GM23338 (cell line): ENCODE measurements around the gene INS. TPM values are rescaled to one million over a fixed set of nuclear protein-coding genes. Genes with fewer than 3 reads are reported as not detected.

Source experiments
- ATAC-seq: fragments of 200-7000 bp; cut with Tn5 transposase; 3 replicates; pipeline ENCODE4 v1.9.1; 2020
- DNase-seq: peaks from one replicate; pipeline ENCODE4 v3.0.0-alpha.2; 2015; ENCODE audit warnings: low spot score
- H2AFZ ChIP-seq: fragments of 200-600 bp; sonication (generic); 2 replicates; pipeline ENCODE4 v1.8.0; 2016; ENCODE audit warnings: antibody characterized with exemption, mild to moderate bottlenecking, moderate library complexity
- H3F3A ChIP-seq: fragments of 200-600 bp; sonication (generic); replicated peaks from 2 replicates; pipeline ENCODE4 v1.8.0; 2017; ENCODE audit warnings: antibody characterized with exemption, mixed run types, low read depth
- H3K27ac ChIP-seq: fragments of 200-600 bp; sonication (generic); 2 replicates; pipeline ENCODE4 v1.6.1; 2016; ENCODE audit warnings: low read depth
- H3K27me3 ChIP-seq: fragments of 200-600 bp; sonication (generic); 2 replicates; pipeline ENCODE4 v1.8.0; 2016; ENCODE audit warnings: mild to moderate bottlenecking, mixed run types, moderate library complexity; ENCODE audit not compliant: insufficient read depth
- H3K36me3 ChIP-seq: fragments of 200-600 bp; sonication (generic); 2 replicates; pipeline ENCODE4 v1.8.0; 2016; ENCODE audit warnings: mild to moderate bottlenecking; ENCODE audit not compliant: insufficient read depth
- H3K4me1 ChIP-seq: fragments of 200-600 bp; sonication (generic); 2 replicates; pipeline ENCODE4 v1.8.0; 2016; ENCODE audit warnings: mild to moderate bottlenecking, moderate library complexity; ENCODE audit not compliant: insufficient read depth
- H3K4me2 ChIP-seq: fragments of 200-600 bp; sonication (generic); 2 replicates; pipeline ENCODE4 v1.7.1; 2017; ENCODE audit warnings: mixed run types
- H3K4me3 ChIP-seq: fragments of 200-600 bp; sonication (generic); 2 replicates; pipeline ENCODE4 v1.6.1; 2016; ENCODE audit warnings: mixed run types
- H3K79me2 ChIP-seq: fragments of 200-600 bp; sonication (generic); replicated peaks from 2 replicates; pipeline ENCODE4 v1.8.0; 2017; ENCODE audit warnings: mild to moderate bottlenecking; ENCODE audit not compliant: insufficient read depth
- H3K9me2 ChIP-seq: fragments of 200-600 bp; sonication (generic); 2 replicates; pipeline ENCODE4 v1.8.0; 2017; ENCODE audit not compliant: insufficient read depth
- H4K20me1 ChIP-seq: fragments of 200-600 bp; sonication (generic); replicated peaks from 2 replicates; pipeline ENCODE4 v1.8.0; 2017; ENCODE audit warnings: mild to moderate bottlenecking; ENCODE audit not compliant: insufficient read depth
- H3K27ac Mint-ChIP-seq: 2 replicates; pipeline ENCODE4 v1.8.0; 2020; ENCODE audit warnings: inconsistent platforms, mild to moderate bottlenecking, moderate library complexity, mixed read lengths
- H3K27me3 Mint-ChIP-seq: 3 replicates; pipeline ENCODE4 v1.8.0; 2022; ENCODE audit warnings: low read depth, mild to moderate bottlenecking, moderate library complexity, mixed read lengths, inconsistent platforms; ENCODE audit not compliant: insufficient read depth, poor library complexity
- H3K36me3 Mint-ChIP-seq: 3 replicates; pipeline ENCODE4 v1.8.0; 2021; ENCODE audit warnings: low read depth, mild to moderate bottlenecking, inconsistent platforms, moderate library complexity, mixed read lengths
- H3K4me1 Mint-ChIP-seq: 3 replicates; pipeline ENCODE4 v1.8.0; 2020; ENCODE audit warnings: mild to moderate bottlenecking, inconsistent platforms, mixed read lengths
- H3K4me3 Mint-ChIP-seq: 3 replicates; pipeline ENCODE4 v1.8.0; 2021; ENCODE audit warnings: moderate library complexity, mild to moderate bottlenecking, inconsistent platforms, mixed read lengths
- H3K9me3 Mint-ChIP-seq: 3 replicates; pipeline ENCODE4 v1.8.0; 2020; ENCODE audit warnings: moderate library complexity, mild to moderate bottlenecking, inconsistent platforms, mixed read lengths
- CREB1 ChIP-seq: fragments of 250-450 bp; sonication (Bioruptor Pico); IDR thresholded peaks from 2 replicates; pipeline ENCODE4 v1.5.0; 2020; ENCODE audit warnings: low read depth, mild to moderate bottlenecking, moderate library complexity
- EZH2 ChIP-seq: fragments of 200-600 bp; sonication (generic); IDR thresholded peaks from one replicate; pipeline ENCODE4 v1.8.0; 2017; ENCODE audit warnings: antibody characterized with exemption, mild to moderate bottlenecking, low read depth; ENCODE audit not compliant: unreplicated experiment
- EZH2phosphoT487 ChIP-seq: fragments of 200-600 bp; sonication (generic); IDR thresholded peaks from one replicate; pipeline ENCODE4 v1.8.1; 2018; ENCODE audit warnings: antibody characterized with exemption; ENCODE audit not compliant: unreplicated experiment
- JUNB ChIP-seq: IDR thresholded peaks from one replicate; pipeline ENCODE4 v1.6.1; 2016; ENCODE audit warnings: antibody characterized with exemption; ENCODE audit not compliant: unreplicated experiment
- NANOG ChIP-seq: IDR thresholded peaks from 2 replicates; pipeline ENCODE4 v1.6.1; 2016; ENCODE audit warnings: antibody characterized with exemption, borderline replicate concordance
- POLR2AphosphoS5 ChIP-seq: IDR thresholded peaks from 2 replicates; pipeline ENCODE4 v1.6.1; 2016; ENCODE audit warnings: antibody characterized with exemption, low read depth
- STAT1 ChIP-seq: IDR thresholded peaks from one replicate; pipeline ENCODE4 v1.6.1; 2016; ENCODE audit warnings: antibody characterized with exemption; ENCODE audit not compliant: unreplicated experiment
- ZNF331 ChIP-seq: fragments of 250-450 bp; sonication (Bioruptor Pico); IDR thresholded peaks from 2 replicates; pipeline ENCODE4 v1.5.0; 2020; ENCODE audit warnings: low read depth, mild to moderate bottlenecking, moderate library complexity
- polyA plus RNA-seq: library from polyadenylated mRNA; unstranded; fragments of >200 nt; fragmentation: Nextera tagmentation; extraction: Ambion mirVana; gene quantifications from 2 replicates; pipeline ENCODE4 v1.2.1, GENCODE V29; 2016
- total RNA-seq: library from RNA; depleted of rRNA; stranded (reverse); fragments of >200 nt; shearing (Covaris generic); gene quantifications from 2 replicates; pipeline ENCODE4 v1.2.3, GENCODE V29; 2014
- TF ChIP-seq, protein P1 (sequence below): IDR thresholded peaks from 2 replicates; pipeline ENCODE4 v1.6.1; 2016; ENCODE audit warnings: antibody characterized with exemption
- TF ChIP-seq, protein P2 (sequence below): IDR thresholded peaks from one replicate; pipeline ENCODE4 v1.6.1; 2018; ENCODE audit warnings: antibody characterized with exemption; ENCODE audit not compliant: unreplicated experiment
- TF ChIP-seq, protein P3 (sequence below): fragments of 250-450 bp; sonication (Bioruptor Pico); IDR thresholded peaks from 2 replicates; pipeline ENCODE4 v1.5.0; 2020; ENCODE audit warnings: mild to moderate bottlenecking, moderate library complexity

The INS gene
- total and polyA plus RNA-seq, 2 experiments from 2014 or later, result not detected

DNA sequence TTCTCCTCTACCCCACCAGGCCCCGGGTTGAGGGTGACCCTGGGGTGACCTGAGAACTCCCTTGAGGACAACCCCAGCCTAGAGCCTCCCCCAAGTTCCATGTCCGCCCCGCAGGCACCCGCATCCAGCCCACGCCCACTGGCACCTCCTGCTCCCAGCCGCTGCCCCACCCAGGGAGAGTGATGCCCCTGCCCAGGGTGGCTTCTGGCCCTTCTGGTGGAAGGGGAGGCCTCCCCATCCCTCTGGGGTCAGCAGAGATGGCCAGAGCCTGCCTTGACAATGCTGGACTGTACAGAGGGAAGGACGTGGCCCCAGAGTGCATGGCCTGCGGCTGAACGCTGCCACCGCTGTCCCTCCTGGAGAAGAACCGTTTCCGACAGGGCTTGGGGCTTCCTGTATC, 11.7 kb upstream of the INS start:
- H3K27me3 ChIP-seq, result no peaks in the 10 kb centered on the region
- no peak overlapping the region for H3K4me3 Mint-ChIP-seq
- H3K4me3 ChIP-seq, result no peak overlapping the region
- DNase-seq (no peak), ATAC-seq (no peak)
- no peaks in the 10 kb centered on the region for H3K36me3 ChIP-seq
- no peak overlapping the region for H2AFZ ChIP-seq
- H4K20me1 ChIP-seq, result no peaks in the 10 kb centered on the region
- H3K36me3 Mint-ChIP-seq, result no peaks in the 10 kb centered on the region
- no peak overlapping the region for H3K27ac ChIP-seq
- H3K4me1 Mint-ChIP-seq, result no peaks in the 10 kb centered on the region
- peaks cover 26% of the 10 kb centered on the region for H3K27me3 Mint-ChIP-seq
- no peaks in the 10 kb centered on the region for H3F3A ChIP-seq
- no peak for TF ChIP-seq STAT1
- no peak for TF ChIP-seq EZH2phosphoT487
- no peak for TF ChIP-seq JUNB
- TF ChIP-seq ZNF331 (CRISPR knock-in tag), result no peak
- no peak for TF ChIP-seq POLR2AphosphoS5
- TF ChIP-seq EZH2, result no peak
- TF ChIP-seq, protein P1, sequence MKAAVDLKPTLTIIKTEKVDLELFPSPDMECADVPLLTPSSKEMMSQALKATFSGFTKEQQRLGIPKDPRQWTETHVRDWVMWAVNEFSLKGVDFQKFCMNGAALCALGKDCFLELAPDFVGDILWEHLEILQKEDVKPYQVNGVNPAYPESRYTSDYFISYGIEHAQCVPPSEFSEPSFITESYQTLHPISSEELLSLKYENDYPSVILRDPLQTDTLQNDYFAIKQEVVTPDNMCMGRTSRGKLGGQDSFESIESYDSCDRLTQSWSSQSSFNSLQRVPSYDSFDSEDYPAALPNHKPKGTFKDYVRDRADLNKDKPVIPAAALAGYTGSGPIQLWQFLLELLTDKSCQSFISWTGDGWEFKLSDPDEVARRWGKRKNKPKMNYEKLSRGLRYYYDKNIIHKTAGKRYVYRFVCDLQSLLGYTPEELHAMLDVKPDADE, result no peak
- TF ChIP-seq, protein P2, sequence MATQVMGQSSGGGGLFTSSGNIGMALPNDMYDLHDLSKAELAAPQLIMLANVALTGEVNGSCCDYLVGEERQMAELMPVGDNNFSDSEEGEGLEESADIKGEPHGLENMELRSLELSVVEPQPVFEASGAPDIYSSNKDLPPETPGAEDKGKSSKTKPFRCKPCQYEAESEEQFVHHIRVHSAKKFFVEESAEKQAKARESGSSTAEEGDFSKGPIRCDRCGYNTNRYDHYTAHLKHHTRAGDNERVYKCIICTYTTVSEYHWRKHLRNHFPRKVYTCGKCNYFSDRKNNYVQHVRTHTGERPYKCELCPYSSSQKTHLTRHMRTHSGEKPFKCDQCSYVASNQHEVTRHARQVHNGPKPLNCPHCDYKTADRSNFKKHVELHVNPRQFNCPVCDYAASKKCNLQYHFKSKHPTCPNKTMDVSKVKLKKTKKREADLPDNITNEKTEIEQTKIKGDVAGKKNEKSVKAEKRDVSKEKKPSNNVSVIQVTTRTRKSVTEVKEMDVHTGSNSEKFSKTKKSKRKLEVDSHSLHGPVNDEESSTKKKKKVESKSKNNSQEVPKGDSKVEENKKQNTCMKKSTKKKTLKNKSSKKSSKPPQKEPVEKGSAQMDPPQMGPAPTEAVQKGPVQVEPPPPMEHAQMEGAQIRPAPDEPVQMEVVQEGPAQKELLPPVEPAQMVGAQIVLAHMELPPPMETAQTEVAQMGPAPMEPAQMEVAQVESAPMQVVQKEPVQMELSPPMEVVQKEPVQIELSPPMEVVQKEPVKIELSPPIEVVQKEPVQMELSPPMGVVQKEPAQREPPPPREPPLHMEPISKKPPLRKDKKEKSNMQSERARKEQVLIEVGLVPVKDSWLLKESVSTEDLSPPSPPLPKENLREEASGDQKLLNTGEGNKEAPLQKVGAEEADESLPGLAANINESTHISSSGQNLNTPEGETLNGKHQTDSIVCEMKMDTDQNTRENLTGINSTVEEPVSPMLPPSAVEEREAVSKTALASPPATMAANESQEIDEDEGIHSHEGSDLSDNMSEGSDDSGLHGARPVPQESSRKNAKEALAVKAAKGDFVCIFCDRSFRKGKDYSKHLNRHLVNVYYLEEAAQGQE, result no peak
- no peak for TF ChIP-seq NANOG
- no peak for TF ChIP-seq CREB1 (CRISPR knock-in tag)
- TF ChIP-seq, protein P3, sequence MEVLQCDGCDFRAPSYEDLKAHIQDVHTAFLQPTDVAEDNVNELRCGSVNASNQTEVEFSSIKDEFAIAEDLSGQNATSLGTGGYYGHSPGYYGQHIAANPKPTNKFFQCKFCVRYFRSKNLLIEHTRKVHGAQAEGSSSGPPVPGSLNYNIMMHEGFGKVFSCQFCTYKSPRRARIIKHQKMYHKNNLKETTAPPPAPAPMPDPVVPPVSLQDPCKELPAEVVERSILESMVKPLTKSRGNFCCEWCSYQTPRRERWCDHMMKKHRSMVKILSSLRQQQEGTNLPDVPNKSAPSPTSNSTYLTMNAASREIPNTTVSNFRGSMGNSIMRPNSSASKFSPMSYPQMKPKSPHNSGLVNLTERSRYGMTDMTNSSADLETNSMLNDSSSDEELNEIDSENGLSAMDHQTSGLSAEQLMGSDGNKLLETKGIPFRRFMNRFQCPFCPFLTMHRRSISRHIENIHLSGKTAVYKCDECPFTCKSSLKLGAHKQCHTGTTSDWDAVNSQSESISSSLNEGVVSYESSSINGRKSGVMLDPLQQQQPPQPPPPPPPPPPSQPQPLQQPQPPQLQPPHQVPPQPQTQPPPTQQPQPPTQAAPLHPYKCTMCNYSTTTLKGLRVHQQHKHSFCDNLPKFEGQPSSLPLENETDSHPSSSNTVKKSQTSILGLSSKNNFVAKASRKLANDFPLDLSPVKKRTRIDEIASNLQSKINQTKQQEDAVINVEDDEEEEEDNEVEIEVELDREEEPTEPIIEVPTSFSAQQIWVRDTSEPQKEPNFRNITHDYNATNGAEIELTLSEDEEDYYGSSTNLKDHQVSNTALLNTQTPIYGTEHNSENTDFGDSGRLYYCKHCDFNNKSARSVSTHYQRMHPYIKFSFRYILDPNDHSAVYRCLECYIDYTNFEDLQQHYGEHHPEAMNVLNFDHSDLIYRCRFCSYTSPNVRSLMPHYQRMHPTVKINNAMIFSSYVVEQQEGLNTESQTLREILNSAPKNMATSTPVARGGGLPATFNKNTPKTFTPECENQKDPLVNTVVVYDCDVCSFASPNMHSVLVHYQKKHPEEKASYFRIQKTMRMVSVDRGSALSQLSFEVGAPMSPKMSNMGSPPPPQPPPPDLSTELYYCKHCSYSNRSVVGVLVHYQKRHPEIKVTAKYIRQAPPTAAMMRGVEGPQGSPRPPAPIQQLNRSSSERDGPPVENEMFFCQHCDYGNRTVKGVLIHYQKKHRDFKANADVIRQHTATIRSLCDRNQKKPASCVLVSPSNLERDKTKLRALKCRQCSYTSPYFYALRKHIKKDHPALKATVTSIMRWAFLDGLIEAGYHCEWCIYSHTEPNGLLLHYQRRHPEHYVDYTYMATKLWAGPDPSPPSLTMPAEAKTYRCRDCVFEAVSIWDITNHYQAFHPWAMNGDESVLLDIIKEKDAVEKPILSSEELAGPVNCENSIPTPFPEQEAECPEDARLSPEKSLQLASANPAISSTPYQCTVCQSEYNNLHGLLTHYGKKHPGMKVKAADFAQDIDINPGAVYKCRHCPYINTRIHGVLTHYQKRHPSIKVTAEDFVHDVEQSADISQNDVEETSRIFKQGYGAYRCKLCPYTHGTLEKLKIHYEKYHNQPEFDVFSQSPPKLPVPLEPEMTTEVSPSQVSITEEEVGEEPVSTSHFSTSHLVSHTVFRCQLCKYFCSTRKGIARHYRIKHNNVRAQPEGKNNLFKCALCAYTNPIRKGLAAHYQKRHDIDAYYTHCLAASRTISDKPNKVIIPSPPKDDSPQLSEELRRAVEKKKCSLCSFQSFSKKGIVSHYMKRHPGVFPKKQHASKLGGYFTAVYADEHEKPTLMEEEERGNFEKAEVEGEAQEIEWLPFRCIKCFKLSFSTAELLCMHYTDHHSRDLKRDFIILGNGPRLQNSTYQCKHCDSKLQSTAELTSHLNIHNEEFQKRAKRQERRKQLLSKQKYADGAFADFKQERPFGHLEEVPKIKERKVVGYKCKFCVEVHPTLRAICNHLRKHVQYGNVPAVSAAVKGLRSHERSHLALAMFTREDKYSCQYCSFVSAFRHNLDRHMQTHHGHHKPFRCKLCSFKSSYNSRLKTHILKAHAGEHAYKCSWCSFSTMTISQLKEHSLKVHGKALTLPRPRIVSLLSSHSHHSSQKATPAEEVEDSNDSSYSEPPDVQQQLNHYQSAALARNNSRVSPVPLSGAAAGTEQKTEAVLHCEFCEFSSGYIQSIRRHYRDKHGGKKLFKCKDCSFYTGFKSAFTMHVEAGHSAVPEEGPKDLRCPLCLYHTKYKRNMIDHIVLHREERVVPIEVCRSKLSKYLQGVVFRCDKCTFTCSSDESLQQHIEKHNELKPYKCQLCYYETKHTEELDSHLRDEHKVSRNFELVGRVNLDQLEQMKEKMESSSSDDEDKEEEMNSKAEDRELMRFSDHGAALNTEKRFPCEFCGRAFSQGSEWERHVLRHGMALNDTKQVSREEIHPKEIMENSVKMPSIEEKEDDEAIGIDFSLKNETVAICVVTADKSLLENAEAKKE (CRISPR knock-in tag), result no peak
- H3K9me2 ChIP-seq, result no peaks in the 10 kb centered on the region
- no peak overlapping the region for H3K4me2 ChIP-seq
- H3K27ac Mint-ChIP-seq, result no peak overlapping the region
- H3K4me1 ChIP-seq, result no peaks in the 10 kb centered on the region
- H3K9me3 Mint-ChIP-seq, result no peaks in the 10 kb centered on the region
- no peaks in the 10 kb centered on the region for H3K79me2 ChIP-seq
